IPS-18a (cell line): ENCODE measurements around the gene ARID3A.
"Not testable (repeated sequence)": the region's sequence is repeated elsewhere in the genome, so short reads cannot be mapped to it uniquely, and the experiment has no call there.

Source experiments
- H3K27ac ChIP-seq: one replicate; pipeline ENCODE4 v1.5.1; 2013; ENCODE audit warnings: low read length
- H3K27me3 ChIP-seq: one replicate; pipeline ENCODE4 v1.6.1; 2013; ENCODE audit warnings: mild to moderate bottlenecking, low read length; ENCODE audit not compliant: control insufficient read depth, insufficient read depth
- H3K36me3 ChIP-seq: one replicate; pipeline ENCODE4 v1.6.1; 2013; ENCODE audit warnings: low read depth, low read length; ENCODE audit not compliant: control insufficient read depth
- H3K4me1 ChIP-seq: one replicate; pipeline ENCODE4 v1.6.1; 2013; ENCODE audit warnings: low read depth, low read length; ENCODE audit not compliant: control insufficient read depth
- H3K4me3 ChIP-seq: one replicate; pipeline ENCODE4 v1.5.1; 2013; ENCODE audit warnings: low read length
- H3K9ac ChIP-seq: one replicate; pipeline ENCODE4 v1.6.1; 2013; ENCODE audit warnings: mild to moderate bottlenecking, low read length, moderate library complexity
- H3K9me3 ChIP-seq: one replicate; pipeline ENCODE4 v1.6.1; 2013; ENCODE audit warnings: low read depth, low read length; ENCODE audit not compliant: control insufficient read depth

The ARID3A gene

GRCh38 chr19:956766-957440 lies 31.1 kb downstream of the ARID3A start:
- Histone ChIP-seq H3K4me3 (no peak overlapping the region), H3K9me3 (no peaks in the 10 kb centered on the region), H3K27me3 (no peaks in the 10 kb centered on the region), H3K27ac (no peak overlapping the region), H3K9ac (no peak overlapping the region), H3K4me1 (no peaks in the 10 kb centered on the region), H3K36me3 (no peaks in the 10 kb centered on the region)

GRCh38 chr19:957578-957977 lies 31.7 kb downstream of the ARID3A start:
- not testable (repeated sequence) for H3K4me3 ChIP-seq, H3K9ac ChIP-seq, H3K4me1 ChIP-seq, H3K36me3 ChIP-seq, H3K27me3 ChIP-seq, H3K9me3 ChIP-seq, H3K27ac ChIP-seq

GRCh38 chr19:958967-959855 lies 33.4 kb downstream of the ARID3A start:
- H3K27ac ChIP-seq = no peak overlapping the region
- no peaks in the 10 kb centered on the region for H3K36me3 ChIP-seq
- peaks cover 3% of the 10 kb centered on the region for H3K4me1 ChIP-seq
- H3K27me3 ChIP-seq = no peaks in the 10 kb centered on the region
- H3K9ac ChIP-seq = no peak overlapping the region
- no peaks in the 10 kb centered on the region for H3K9me3 ChIP-seq
- H3K4me3 ChIP-seq = no peak overlapping the region

- Histone ChIP-seq H3K4me3 (no peak overlapping the region), H3K9ac (no peak overlapping the region), H3K4me1 (peaks cover 3% of the 10 kb centered on the region), H3K9me3 (no peaks in the 10 kb centered on the region), H3K27ac (no peak overlapping the region), H3K36me3 (peaks cover 6% of the 10 kb centered on the region), H3K27me3 (no peaks in the 10 kb centered on the region)
Measured at GRCh38 chr19:960020-960419, 34.2 kb downstream of the ARID3A start.

- H3K9ac ChIP-seq = no peak overlapping the region
- no peak overlapping the region for H3K4me3 ChIP-seq
Measured at GRCh38 chr19:960601-960938, 34.7 kb downstream of the ARID3A start.

DNA sequence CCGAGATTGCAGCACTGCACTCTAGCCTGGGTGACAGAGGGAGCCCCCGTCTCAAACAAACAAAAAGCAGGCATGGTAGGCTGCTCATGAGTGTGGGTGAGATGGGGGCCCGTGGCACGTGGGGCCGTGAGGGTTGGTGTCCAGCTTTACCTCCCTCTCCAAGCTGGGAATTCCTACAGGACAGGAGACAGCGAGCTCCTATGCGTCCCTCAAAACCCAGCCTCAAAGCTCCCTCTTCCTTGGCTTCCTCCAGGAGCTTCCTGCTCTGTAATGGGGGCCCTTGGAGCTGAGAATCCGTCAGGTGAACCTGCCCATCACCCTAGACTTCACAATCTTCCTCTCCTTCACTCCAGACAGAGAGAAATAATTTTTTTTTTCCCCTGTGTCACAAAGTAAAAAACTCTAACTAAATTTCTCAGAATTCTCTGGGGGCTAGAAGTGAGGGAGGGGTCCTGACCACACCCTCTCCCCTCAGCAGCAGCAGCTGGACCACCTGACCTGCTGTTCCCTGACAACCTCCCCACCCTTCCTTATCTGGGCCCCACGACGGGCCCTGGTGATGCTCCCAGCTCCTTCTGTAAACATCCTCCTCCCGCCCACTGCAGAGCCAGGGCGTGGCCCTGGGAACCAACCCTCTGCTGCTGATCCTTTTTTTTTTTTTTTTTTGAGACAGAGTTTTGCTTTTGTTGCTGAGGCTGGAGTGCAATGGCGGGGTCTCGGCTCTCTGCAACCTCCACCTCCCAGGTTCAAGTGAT lies 36.2 kb downstream of the ARID3A start:
- no peak overlapping the region for H3K9ac ChIP-seq
- H3K4me1 ChIP-seq = peaks cover 3% of the 10 kb centered on the region
- H3K36me3 ChIP-seq = peaks cover 12% of the 10 kb centered on the region
- H3K27me3 ChIP-seq = no peaks in the 10 kb centered on the region
- H3K27ac ChIP-seq = no peak overlapping the region
- H3K9me3 ChIP-seq = no peaks in the 10 kb centered on the region
- H3K4me3 ChIP-seq = no peak overlapping the region

More at GRCh38 chr19:960601-960938, 34.7 kb downstream of the ARID3A start:
- no peaks in the 10 kb centered on the region for H3K27me3 ChIP-seq
- peaks cover 7% of the 10 kb centered on the region for H3K36me3 ChIP-seq
- no peaks in the 10 kb centered on the region for H3K9me3 ChIP-seq
- no peak overlapping the region for H3K27ac ChIP-seq
- H3K4me1 ChIP-seq = peaks cover 3% of the 10 kb centered on the region

DNA sequence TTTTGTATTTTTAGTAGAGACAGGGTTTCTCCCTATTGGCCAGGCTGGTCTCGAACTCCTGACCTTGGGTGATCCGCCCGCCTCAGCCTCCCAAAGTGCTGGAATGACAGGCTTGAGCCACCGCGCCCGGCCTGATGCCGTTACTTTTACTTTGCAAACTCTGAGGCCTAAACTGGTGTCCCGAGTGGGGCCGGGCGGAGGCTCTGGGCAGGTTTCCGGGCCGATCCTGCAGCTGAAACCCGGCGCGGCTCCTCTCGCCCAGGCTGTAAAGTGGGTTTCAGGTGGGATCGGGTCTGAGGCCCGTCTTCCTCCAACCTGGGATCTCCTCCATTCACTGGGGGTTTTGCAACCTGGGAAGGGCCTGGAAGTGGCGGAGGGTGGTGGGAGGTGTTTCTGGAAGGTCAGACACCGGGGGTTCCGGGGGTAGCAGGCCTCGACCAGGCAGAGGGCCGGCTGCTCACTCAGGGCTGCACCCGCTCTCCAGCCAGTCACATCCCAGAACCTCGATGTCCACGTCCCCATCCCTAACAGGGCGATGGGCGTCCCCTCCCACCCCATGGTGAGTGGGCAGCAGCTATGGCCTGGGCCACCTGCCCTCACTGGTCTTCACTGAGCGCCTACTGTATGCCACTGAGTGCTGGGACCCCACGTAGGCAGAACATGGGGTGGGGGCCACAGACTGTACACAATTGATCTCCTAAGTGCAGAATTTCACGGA lies 37.0 kb downstream of the ARID3A start:
- Histone ChIP-seq H3K27me3 (no peaks in the 10 kb centered on the region), H3K4me1 (peaks cover 3% of the 10 kb centered on the region), H3K4me3 (no peak overlapping the region), H3K9ac (no peak overlapping the region), H3K27ac (no peak overlapping the region), H3K9me3 (no peaks in the 10 kb centered on the region), H3K36me3 (peaks cover 12% of the 10 kb centered on the region)

- no peaks in the 10 kb centered on the region for H3K9me3 ChIP-seq
- H3K9ac ChIP-seq = no peak overlapping the region
- H3K36me3 ChIP-seq = peaks cover 15% of the 10 kb centered on the region
- no peaks in the 10 kb centered on the region for H3K27me3 ChIP-seq
- no peak overlapping the region for H3K27ac ChIP-seq
- H3K4me3 ChIP-seq = no peak overlapping the region
- H3K4me1 ChIP-seq = peaks cover 3% of the 10 kb centered on the region
Measured at GRCh38 chr19:963486-963951, 37.7 kb downstream of the ARID3A start.

DNA sequence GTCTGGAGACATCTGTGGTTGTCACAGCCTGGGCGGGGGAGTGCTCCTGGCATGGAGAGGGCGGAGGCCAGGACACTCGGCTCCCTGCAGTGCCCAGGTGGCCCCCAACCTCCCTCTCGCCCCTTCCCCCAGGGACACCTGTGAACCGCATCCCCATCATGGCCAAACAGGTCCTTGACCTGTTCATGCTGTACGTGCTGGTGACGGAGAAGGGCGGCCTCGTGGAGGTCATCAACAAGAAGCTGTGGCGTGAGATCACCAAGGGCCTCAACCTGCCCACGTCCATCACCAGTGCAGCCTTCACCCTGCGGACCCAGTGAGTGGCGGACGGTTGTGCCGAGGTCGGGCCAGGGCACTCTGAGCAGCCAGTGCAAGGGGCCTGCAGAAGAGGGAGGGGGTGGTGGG lies 38.3 kb downstream of the ARID3A start:
- Histone ChIP-seq H3K27ac (no peak overlapping the region), H3K4me3 (no peak overlapping the region), H3K4me1 (peaks cover 3% of the 10 kb centered on the region), H3K9me3 (no peaks in the 10 kb centered on the region), H3K9ac (no peak overlapping the region), H3K27me3 (no peaks in the 10 kb centered on the region), H3K36me3 (peaks cover 19% of the 10 kb centered on the region)

- Histone ChIP-seq H3K36me3 (peaks cover 21% of the 10 kb centered on the region), H3K27me3 (no peaks in the 10 kb centered on the region)
Measured at GRCh38 chr19:964761-965694, 39.2 kb downstream of the ARID3A start.

More at GRCh38 chr19:964761-965694, 39.2 kb downstream of the ARID3A start:
- Histone ChIP-seq H3K9ac (no peak overlapping the region), H3K4me1 (peaks cover 3% of the 10 kb centered on the region), H3K4me3 (no peak overlapping the region), H3K27ac (no peak overlapping the region), H3K9me3 (no peaks in the 10 kb centered on the region)
